ENCODE measurements around the gene DENND4C. TPM values are rescaled to one million over a fixed set of nuclear protein-coding genes. Genes with fewer than 3 reads are reported as not detected.
A peak's percentile ranks its signal among the peaks of the same experiment; 100 is the strongest.
"Not testable (repeated sequence)": the region's sequence is repeated elsewhere in the genome, so short reads cannot be mapped to it uniquely, and the experiment has no call there.

DENND4C gene
- total RNA-seq, 1 experiment from 2014 or later, result 31.5 TPM

- in situ Hi-C loops (cut with HindIII; ENCODE audit: low sequenced_read_pairs), result no loop called here
- DNase-seq (ENCODE audit: low spot score), result no peak
Measured at GRCh38 chr9:19397845-19398244, 167.4 kb downstream of the DENND4C start.

DNA sequence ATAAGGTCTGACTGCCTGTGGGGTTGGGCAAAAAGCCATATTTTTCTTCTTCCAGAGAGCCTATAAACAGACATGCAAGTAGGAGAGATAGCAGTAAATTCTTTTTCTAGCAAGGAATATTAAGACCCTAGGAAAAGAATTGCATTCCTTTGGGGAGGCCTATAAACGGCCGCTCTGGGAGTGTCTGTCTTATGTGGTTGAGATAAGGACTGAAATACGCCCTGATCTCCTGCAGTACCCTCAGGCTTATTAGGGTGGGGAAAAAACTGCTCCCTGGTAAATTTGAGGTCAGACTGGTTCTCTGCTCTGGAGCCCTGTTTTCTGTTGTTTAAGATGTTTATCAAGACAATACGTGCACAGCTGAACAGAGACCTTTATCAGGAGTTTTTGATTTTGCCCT lies 172.7 kb downstream of the DENND4C start:
- in situ Hi-C loops (cut with HindIII; ENCODE audit: low sequenced_read_pairs); DNase-seq (ENCODE audit: low spot score): not testable (repeated sequence)

GRCh38 chr9:19404283-19405075 lies 174.0 kb downstream of the DENND4C start:
- in situ Hi-C loops (cut with HindIII; ENCODE audit: low sequenced_read_pairs), result no loop called here
- no peak for DNase-seq (ENCODE audit: low spot score)

- DNase-seq (ENCODE audit: low spot score), result peak; percentile 82
- in situ Hi-C loops (cut with HindIII; ENCODE audit: low sequenced_read_pairs), result no loop called here
Measured at GRCh38 chr9:19405771-19406170, 175.3 kb downstream of the DENND4C start.

GRCh38 chr9:19408316-19408692 lies 177.8 kb downstream of the DENND4C start:
- DNase-seq (ENCODE audit: low spot score), result no peak
- in situ Hi-C loops (cut with HindIII; ENCODE audit: low sequenced_read_pairs), result no loop called here

DNA sequence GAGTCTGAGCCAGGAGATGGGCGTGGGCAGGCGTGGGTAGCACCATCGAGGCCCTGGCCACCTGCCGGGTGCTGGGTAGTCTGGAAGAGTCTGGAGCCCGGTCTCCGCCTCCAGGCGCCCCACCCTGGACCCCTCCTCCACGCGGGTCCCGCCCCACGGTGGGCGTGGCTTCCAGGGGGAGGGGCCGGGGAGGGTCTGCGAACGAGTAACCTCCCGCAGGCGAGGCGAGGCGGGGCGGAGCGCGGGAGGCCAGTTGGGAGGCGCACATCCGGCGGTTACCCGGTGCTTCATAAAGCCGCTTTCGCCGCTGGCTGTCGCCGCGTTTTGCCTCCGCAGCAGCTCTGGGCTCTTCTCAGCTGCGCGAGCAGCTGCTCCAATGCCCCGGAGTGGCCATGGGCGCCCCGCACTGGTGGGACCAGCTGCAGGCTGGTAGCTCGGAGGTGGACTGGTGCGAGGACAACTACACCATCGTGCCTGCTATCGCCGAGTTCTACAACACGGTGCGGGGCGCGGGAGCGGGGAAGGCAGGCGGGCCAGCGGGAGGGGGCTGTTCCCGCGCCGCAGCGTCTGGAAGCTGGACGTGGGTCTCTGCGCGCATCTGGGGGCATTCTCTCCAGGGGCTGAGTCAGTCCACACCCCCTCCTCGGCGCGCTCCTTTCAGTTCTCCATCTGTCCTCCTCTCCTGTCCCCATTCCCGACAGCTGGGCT lies 178.4 kb downstream of the DENND4C start, which contains the start of gene ACER2:
TSS of gene ACER2 (plus strand) at position 317 of the 708 bp plus-strand sequence. CDS start at position 393, 76 bp downstream.
- in situ Hi-C loops (cut with HindIII; ENCODE audit: low sequenced_read_pairs), result no loop called here
- peak; percentile 87 for DNase-seq (ENCODE audit: low spot score)

GRCh38 chr9:19409401-19410194 lies 179.1 kb downstream of the DENND4C start:
- DNase-seq (ENCODE audit: low spot score), result peak; percentile 29
- in situ Hi-C loops (cut with HindIII; ENCODE audit: low sequenced_read_pairs), result no loop called here

DNA sequence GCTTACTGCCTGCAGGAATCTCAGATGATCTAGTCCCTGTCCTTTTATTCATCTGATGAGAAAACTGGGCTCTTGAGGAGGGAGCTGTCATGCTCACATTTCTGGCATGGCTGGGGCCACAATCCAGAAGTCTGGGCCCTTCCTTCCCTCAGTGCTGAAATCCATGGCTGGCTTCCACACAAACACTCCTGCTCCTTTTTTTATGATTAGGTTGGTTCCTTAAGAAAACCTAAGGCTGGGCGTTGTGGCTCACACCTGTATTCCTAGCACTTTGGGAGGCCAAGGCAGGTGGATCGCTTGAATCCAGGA lies 179.7 kb downstream of the DENND4C start:
- in situ Hi-C loops (cut with HindIII; ENCODE audit: low sequenced_read_pairs), result no loop called here
- no peak for DNase-seq (ENCODE audit: low spot score)

DNA sequence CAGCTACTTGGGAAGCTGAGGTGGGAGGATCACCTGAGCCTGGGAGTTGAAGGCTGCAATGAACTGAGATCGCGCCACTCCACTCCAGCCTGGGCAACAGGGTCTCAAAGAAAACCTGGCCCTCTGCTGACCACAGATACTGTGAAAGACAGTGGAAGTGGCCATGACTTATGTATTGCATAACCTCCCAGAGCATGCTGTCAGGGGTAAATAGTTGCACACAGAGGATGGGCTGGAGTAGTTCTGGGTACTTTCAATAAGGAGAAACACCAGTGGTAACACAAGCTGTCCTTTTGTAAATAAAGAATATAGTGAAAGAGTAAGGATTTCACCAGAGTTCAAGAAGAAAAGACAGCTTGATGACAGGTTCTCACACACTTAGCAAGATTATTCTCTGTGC lies 180.1 kb downstream of the DENND4C start:
- DNase-seq (ENCODE audit: low spot score), result no peak
- in situ Hi-C loops (cut with HindIII; ENCODE audit: low sequenced_read_pairs), result no loop called here

DNA sequence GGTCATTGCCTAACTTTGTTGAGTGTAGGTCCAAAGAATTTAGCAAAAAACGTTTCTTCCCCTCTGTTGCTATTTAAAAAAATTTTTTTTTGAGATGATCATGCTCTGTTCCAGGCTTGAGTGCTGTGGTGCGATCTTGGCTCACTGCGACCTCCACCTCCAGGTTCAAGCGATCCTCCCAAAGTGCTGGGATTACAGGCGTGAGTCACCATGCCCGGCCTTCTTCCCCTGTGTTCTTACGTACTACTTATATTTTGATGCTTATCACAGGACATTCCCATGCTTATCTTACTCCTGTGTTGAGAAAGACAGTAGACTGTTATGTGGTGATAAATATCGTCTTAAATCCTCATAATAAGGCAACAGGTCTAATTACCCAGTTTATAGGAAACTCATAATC lies 180.8 kb downstream of the DENND4C start:
- no peak for DNase-seq (ENCODE audit: low spot score)
- in situ Hi-C loops (cut with HindIII; ENCODE audit: low sequenced_read_pairs), result no loop called here

DNA sequence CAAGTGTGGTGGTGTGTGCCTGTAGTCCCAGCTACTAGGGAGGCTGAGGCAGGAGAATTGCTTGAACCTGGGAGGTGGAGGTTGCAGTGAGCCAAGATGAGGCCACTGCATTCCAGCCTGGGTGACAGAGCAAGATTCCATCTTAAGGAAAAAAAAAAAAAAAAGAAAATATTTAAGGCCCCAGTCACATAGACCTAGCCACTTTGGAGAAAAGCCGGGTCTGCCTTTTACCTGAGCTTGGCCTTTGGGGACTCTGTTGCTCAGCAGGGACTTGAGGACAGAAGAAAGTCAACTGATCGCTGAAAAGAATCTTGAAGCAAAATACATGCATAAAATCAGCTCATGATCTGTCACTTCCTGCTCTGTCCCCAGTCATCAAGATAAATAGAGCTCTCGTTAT lies 183.0 kb downstream of the DENND4C start:
- in situ Hi-C loops (cut with HindIII; ENCODE audit: low sequenced_read_pairs); DNase-seq (ENCODE audit: low spot score): not testable (repeated sequence)

- no peak for DNase-seq (ENCODE audit: low spot score)
- in situ Hi-C loops (cut with HindIII; ENCODE audit: low sequenced_read_pairs), result no loop called here
Measured at GRCh38 chr9:19416143-19416542, 185.7 kb downstream of the DENND4C start.

GRCh38 chr9:19420877-19421276 lies 190.4 kb downstream of the DENND4C start:
- no peak for DNase-seq (ENCODE audit: low spot score)
- in situ Hi-C loops (cut with HindIII; ENCODE audit: low sequenced_read_pairs), result no loop called here

Other genes starting within 250 kb of the DENND4C start
- not detected in 2 replicates for gene SAXO1, start 197.5 kb upstream of the DENND4C start, total RNA-seq (2014; rRNA removed; shearing (Covaris generic))
- gene RRAGA, start 181.3 kb upstream of the DENND4C start, total RNA-seq (2014; rRNA removed; shearing (Covaris generic)), result 33.0 and 44.3 TPM in 2 replicates
- gene HAUS6, start 127.8 kb upstream of the DENND4C start, total RNA-seq (2014; rRNA removed; shearing (Covaris generic)), result 7.1 and 13.9 TPM in 2 replicates
- gene PLIN2, start 103.2 kb upstream of the DENND4C start, total RNA-seq (2014; rRNA removed; shearing (Covaris generic)), result 54.6 and 59.1 TPM in 2 replicates
- gene RPS6, start 149.5 kb downstream of the DENND4C start, total RNA-seq (2014; rRNA removed; shearing (Covaris generic)), result 2,037 and 2,385 TPM in 2 replicates
- 2.3 and 5.2 TPM in 2 replicates for gene ACER2, start 178.3 kb downstream of the DENND4C start, total RNA-seq (2014; rRNA removed; shearing (Covaris generic))